Endothelial cell of hepatic sinusoid (primary cell): ENCODE data around the gene CCL17.
"Not testable (repeated sequence)": the region's sequence is repeated elsewhere in the genome, so short reads cannot be mapped to it uniquely, and the experiment has no call there.

ENCODE experiments used
- in situ Hi-C: cut with HindIII; loops from 2 replicates; pipeline ENCODE4 v1.10.0; 2017; ENCODE audit warnings: low sequenced_read_pairs

CCL17 gene

DNA sequence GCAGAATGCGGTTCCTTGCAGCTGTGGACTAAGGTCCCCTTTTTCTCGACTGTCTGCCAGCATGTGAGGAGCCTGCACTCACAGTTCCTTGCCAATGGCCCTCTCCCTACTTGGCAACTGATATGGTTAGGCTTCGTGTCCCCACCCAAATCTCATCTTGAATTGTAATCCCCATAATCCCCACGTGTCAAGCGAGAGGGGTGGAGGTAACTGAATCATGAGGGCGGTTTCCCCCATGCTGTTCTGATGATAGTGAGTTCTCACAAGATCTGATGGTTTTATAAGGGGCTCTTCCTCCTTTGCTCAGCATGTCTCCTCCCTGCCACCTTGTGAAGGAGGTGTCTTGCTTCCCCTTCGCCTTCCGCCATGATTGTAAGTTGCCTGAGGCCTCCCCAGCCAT, 22.7 kb downstream of the CCL17 start:
- in situ Hi-C loops, result no loop called here

DNA sequence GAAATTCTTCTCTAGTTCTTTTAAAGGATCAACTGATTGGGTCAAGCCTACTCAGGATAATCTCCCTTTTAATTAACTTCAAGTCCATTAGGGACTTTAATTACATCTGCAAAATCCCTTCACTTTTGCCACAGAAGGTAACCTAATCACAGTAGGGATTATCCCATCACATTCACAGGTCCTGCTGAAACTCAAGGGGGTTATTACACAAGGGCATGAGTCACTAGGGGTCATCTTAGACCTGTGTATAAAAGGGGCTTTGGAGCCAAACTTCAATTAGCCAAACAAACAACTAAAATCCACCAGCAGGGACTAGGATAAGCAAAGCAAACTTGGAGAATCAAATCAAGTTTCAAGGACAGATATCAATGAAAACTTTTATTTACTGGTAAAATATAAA, 23.3 kb downstream of the CCL17 start:
- in situ Hi-C loops, result no loop called here

DNA sequence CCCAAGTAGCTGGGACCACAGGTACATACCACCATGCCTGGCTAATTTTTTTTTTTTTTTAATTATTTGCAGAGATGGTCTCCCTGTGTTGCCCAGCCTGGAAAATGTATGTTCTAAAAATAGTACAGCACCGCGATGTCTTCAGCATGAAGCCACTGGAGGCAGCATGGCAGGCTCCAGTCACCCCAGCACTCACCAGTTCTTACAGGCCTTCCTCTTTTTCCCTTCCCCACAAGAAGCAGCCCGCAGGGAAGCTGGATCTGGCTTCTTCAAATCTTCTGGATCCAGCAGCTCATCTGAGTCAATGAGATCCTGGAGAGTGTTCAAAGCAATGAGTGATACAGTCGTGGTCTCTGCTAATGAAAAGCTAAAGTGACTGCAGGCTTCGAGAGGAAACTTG, 26.4 kb downstream of the CCL17 start:
- in situ Hi-C loops, result no loop called here

- in situ Hi-C loops, result no loop called here
Measured at GRCh38 chr16:57432505-57432904, 27.9 kb downstream of the CCL17 start.

GRCh38 chr16:57432989-57433388, 28.4 kb downstream of the CCL17 start:
- in situ Hi-C loops, result no loop called here

- in situ Hi-C loops, result no loop called here
Measured at GRCh38 chr16:57434003-57434402, 29.4 kb downstream of the CCL17 start.

DNA sequence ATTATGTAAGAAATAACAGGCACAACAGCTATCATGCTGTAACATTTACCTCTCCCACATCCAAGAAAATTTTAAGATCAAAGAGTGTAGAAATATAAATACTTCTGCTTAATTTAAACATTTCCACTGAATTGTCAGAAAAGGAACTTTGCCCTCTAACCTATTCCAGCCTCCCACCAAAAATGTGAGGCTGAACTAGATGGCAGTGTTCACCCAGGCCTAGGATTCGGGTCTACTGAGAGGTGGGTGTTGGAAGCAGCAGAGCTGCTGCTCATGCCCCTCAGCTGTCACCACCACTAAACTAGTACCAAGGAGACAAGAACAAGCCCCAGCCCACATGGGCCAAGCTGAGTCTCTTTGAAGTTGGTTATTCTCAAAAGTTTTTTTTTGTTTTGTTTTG, 31.3 kb downstream of the CCL17 start:
- in situ Hi-C loops, result no loop called here

- in situ Hi-C loops, result not testable (repeated sequence)
Measured at GRCh38 chr16:57439947-57440346, 35.4 kb downstream of the CCL17 start.

- in situ Hi-C loops, result not testable (repeated sequence)
Measured at GRCh38 chr16:57440551-57440950, 36.0 kb downstream of the CCL17 start.

GRCh38 chr16:57444711-57445110, 40.1 kb downstream of the CCL17 start:
- in situ Hi-C loops, result no loop called here

DNA sequence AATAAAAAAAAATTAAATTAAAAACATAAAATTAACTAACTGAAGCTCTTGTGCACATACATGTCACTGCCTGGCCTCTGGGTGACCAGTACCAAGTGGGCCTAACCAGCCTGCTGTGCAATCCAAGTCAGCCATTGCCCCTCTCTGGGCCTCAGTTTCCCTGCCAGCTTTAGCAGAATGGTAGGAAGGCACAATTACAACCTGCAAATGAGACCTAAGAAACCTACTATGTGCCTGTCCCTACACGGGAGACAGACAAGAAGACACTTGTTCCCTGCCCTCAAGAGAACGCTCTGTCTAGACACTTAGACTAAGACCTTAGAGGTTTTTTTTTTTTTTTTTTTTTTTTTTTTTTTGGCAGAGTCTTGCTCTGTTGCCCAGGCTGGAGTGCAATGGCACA, 40.9 kb downstream of the CCL17 start:
- in situ Hi-C loops, result no loop called here

- in situ Hi-C loops, result no loop called here
Measured at GRCh38 chr16:57446531-57447185, 42.1 kb downstream of the CCL17 start.

GRCh38 chr16:57447186-57447962, 42.8 kb downstream of the CCL17 start, which contains the start of the genes CIAPIN1 and COQ9:
CIAPIN1 (minus strand) TSS chr16:57447385; CDS start chr16:57440928, 6,457 bp downstream.
COQ9 (plus strand) TSS chr16:57447479; CDS start chr16:57447506, 27 bp downstream.
- in situ Hi-C loops, result no loop called here

DNA sequence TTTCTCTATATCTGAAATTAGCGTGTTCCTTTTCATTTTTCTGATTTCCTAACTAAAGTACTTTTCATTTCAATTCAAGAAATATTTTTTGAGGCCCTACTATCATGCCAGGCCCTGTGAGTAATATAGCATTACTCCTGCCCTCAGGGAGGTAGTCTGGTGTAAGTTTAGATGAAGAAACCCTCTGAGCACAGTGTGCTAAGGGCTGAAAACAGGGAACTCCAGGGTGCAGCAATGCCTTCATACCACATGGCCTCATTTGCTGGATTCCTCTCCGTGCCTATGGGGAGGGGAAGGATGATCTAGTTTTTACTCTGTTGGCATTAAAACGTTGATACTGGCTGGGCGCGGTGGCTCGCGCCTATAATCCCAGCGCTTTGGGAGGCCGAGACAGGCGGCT, 47.5 kb downstream of the CCL17 start:
- in situ Hi-C loops, result loop anchor here (5.0 kb wide), 1 partner anchor 65 kb away; no protein-coding TSS in a partner anchor

GRCh38 chr16:57462209-57462977, 57.8 kb downstream of the CCL17 start, which contains the start of gene POLR2C:
POLR2C (plus strand) TSS chr16:57462679; CDS start chr16:57462725, 46 bp downstream.
- in situ Hi-C loops, result no loop called here

DNA sequence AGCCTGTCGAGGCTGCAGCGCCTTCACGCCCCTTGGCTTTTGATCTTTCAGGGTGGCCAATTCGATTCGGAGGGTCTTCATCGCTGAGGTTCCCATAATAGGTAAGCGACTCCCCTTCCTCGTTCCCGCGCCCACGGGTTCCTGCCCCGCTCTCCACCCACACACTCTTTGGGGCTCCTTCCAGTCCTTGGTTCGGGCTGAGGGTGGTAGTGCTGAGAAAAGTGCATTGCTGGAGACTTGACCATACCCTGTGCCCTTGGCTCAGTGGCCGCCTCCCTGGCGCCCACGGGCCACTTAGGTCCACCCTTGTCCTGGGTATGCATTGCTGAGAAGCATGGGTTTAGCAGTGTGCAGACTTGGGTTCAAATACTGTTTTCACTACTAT, 58.4 kb downstream of the CCL17 start:
- in situ Hi-C loops, result no loop called here

DNA sequence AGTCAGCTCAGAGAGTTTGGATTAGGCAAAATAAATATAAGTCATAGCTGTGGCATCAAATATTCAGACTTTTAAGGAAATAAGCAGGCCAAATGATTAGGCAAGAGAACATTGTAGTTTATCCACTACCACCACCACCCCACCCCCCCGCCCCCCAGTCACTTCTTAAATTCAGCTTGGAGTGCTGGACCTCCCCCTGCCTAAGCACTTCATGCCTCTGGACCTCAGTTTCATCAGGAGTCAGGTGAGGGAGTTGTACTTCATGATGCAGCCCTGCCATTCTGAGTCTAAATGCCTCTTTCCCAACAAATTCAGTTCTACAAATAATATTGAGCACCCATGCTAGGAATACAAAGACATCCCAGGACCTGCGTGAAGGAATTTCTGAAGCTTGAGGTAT, 60.0 kb downstream of the CCL17 start:
- in situ Hi-C loops, result no loop called here
